Brain microvascular endothelial cell (primary cell): ENCODE measurements around the gene HCFC2.
"Not testable (repeated sequence)": the region's sequence is repeated elsewhere in the genome, so short reads cannot be mapped to it uniquely, and the experiment has no call there.

Source experiments
- DNase-seq: peaks from one replicate; pipeline ENCODE4 v3.0.0-alpha.2; 2020
- H3K27ac ChIP-seq: fragments of 250-450 bp; sonication (Bioruptor Pico); 2 replicates; pipeline ENCODE4 v1.5.1; 2020; ENCODE audit warnings: mild to moderate bottlenecking, moderate library complexity
- H3K27me3 ChIP-seq: fragments of 250-450 bp; sonication (Bioruptor Pico); replicated peaks from 2 replicates; pipeline ENCODE4 v1.5.1; 2020; ENCODE audit warnings: mild to moderate bottlenecking
- H3K36me3 ChIP-seq: fragments of 250-450 bp; sonication (Bioruptor Pico); replicated peaks from 2 replicates; pipeline ENCODE4 v1.5.1; 2020; ENCODE audit warnings: mild to moderate bottlenecking
- H3K4me3 ChIP-seq: 2 replicates; pipeline ENCODE4 v1.5.1; 2011; ENCODE audit warnings: low read depth, mild to moderate bottlenecking, control low read depth, low read length, moderate library complexity
- in situ Hi-C: cut with HindIII; loops from 2 replicates; pipeline ENCODE4 v1.10.0; 2017; ENCODE audit warnings: low sequenced_read_pairs, low pct_ligation_motif_present
- TF ChIP-seq, protein P1 (sequence below): IDR thresholded peaks from 2 replicates; pipeline ENCODE4 v1.5.1; 2011; ENCODE audit warnings: low read depth, mild to moderate bottlenecking, moderate library complexity, low read length, control low read depth, inconsistent platforms; ENCODE audit errors: missing control alignments

HCFC2 gene

DNA sequence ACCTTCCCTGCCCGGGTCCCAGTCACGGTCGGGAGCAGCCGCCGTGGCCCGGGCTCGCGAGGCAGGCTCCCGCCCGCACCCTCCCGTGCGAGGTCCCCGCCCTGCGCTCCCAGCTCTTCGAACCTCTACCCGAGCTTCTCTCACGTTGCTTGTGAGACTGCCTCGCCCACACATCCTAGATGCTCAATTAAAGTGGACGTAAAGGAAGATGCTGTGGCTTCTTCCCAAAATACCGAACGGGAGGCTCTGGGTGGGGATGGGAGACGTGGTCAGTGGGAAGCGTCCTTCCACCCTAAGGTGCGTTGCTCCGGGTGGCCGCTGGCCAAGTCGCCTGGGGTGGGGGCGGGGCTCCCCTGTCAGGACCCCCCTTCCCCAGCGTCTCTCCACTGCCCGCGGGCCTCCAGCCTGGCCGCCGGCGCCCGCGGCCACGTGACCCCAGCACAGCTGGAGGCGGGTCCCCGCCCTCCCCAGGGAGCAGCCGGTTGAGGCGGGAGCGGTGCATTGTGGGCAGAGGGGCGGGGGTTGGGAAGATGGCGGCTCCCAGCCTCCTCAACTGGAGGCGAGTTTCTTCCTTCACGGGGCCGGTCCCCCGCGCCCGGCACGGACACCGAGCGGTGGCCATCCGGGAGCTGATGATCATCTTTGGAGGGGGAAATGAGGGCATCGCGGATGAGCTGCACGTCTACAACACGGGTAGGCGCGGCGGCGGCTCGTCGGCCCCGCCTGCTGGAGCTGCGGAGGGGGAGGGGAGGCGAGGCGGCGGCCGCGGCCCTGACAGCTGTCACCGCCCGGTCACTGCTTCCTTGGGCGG is at the start of gene HCFC2:
Gene HCFC2 (plus strand): TSS at position 501 of the 811 bp plus-strand sequence. CDS start 30 bp downstream, at position 531.
- peak within 1 kb of the TSS; percentile 56 for H3K27ac ChIP-seq
- peaks cover 5% of the 10 kb centered on the region for H3K36me3 ChIP-seq
- peak; percentile 71 for DNase-seq
- peak within 1 kb of the TSS; percentile 89 for H3K4me3 ChIP-seq
- no peaks in the 10 kb centered on the region for H3K27me3 ChIP-seq
- in situ Hi-C loops: no loop called here
- TF ChIP-seq, protein P1, sequence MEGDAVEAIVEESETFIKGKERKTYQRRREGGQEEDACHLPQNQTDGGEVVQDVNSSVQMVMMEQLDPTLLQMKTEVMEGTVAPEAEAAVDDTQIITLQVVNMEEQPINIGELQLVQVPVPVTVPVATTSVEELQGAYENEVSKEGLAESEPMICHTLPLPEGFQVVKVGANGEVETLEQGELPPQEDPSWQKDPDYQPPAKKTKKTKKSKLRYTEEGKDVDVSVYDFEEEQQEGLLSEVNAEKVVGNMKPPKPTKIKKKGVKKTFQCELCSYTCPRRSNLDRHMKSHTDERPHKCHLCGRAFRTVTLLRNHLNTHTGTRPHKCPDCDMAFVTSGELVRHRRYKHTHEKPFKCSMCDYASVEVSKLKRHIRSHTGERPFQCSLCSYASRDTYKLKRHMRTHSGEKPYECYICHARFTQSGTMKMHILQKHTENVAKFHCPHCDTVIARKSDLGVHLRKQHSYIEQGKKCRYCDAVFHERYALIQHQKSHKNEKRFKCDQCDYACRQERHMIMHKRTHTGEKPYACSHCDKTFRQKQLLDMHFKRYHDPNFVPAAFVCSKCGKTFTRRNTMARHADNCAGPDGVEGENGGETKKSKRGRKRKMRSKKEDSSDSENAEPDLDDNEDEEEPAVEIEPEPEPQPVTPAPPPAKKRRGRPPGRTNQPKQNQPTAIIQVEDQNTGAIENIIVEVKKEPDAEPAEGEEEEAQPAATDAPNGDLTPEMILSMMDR: no peak

DNA sequence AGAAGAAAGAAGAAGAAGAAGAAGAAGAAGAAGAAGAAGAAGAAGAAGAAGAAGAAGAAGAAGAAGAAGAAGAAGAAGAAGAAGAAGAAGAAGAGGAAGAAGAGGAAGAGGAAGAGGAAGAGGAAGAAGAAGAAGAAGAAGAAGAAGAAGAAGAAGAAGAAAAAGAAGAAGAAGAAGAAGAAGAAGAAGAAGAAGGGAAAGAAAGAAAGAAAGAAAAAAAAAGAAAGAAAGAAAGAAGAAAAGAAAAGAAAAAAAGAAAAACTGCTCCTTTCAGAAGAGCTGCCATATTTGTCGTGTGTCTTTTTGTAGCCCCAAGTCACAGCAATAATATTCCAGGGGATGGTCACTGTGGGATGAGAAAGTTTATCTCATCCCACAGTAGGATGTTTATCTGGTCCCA is 42.5 kb upstream of the HCFC2 start:
- H3K27me3 ChIP-seq, H3K4me3 ChIP-seq, DNase-seq, in situ Hi-C loops, H3K36me3 ChIP-seq, H3K27ac ChIP-seq: not testable (repeated sequence)

DNA sequence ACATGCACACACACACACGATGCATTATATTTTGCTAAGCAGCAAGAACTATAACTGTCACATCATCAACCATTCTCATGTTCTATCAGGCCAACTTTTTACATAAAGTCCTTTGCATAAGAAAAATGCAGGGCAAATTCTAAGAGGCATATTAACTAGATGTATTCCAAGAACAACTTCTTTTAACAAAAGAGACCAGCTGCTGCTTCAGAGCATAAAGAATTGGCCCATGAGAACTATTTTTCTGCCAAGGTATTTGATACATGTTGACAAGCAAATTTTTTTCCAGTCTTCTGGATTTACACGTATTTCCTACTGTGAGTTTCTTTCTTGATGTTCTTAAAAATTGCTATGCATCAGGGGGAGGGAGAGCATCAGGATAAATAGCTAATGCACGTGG is 41.5 kb upstream of the HCFC2 start:
- in situ Hi-C loops: no loop called here
- H3K36me3 ChIP-seq: no peaks in the 10 kb centered on the region
- DNase-seq: no peak

DNA sequence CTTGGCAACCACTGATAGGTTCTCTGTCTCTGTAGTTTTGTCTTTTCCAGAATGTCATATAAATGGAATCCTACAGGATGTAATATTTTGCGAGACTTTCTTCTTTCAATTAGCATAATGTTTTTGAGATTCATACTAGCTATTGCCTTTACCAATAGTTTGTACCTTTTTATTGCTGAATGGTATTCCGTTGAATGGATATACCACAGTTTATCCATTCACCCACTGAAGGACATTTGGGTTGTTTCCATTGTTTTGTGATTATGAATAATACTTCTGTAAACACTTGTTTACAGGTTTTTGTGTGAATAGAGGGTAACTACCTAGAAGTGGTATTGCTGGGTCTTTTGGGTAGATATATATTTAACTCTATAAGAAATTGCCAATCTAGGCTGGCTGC is 40.6 kb upstream of the HCFC2 start:
- TF ChIP-seq, protein P1: no peak
- in situ Hi-C loops: no loop called here
- no peaks in the 10 kb centered on the region for H3K27me3 ChIP-seq
- no peak overlapping the region for H3K4me3 ChIP-seq
- no peak overlapping the region for H3K27ac ChIP-seq
- no peaks in the 10 kb centered on the region for H3K36me3 ChIP-seq
- DNase-seq: no peak

More for the DNA sequence above, 41.5 kb upstream of the HCFC2 start:
- no peaks in the 10 kb centered on the region for H3K27me3 ChIP-seq
- no peak overlapping the region for H3K4me3 ChIP-seq
- TF ChIP-seq, protein P1: no peak
- H3K27ac ChIP-seq: no peak overlapping the region

DNA sequence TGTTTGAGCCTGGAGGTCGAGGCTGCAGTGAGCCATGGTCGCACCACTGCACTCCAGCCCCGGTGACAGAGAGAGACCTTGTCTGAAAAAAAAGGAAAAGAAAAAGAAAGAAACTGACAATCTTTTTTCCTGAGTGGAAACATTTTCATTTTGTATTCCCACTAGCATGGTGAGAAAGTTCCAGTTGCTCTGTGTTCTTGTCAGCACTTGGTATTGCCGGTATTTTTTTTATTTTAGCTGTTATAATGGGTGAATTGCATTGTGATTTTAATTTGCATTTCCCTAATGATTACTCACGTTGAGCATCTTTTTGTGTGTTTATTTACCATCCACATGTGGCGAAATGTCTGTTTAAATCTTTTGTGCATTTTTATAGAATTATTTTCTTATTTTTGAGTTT is 40.0 kb upstream of the HCFC2 start:
- TF ChIP-seq, protein P1: no peak
- DNase-seq: no peak
- Histone ChIP-seq H3K4me3 (no peak overlapping the region), H3K27ac (no peak overlapping the region), H3K36me3 (no peaks in the 10 kb centered on the region), H3K27me3 (no peaks in the 10 kb centered on the region)
- in situ Hi-C loops: no loop called here

DNA sequence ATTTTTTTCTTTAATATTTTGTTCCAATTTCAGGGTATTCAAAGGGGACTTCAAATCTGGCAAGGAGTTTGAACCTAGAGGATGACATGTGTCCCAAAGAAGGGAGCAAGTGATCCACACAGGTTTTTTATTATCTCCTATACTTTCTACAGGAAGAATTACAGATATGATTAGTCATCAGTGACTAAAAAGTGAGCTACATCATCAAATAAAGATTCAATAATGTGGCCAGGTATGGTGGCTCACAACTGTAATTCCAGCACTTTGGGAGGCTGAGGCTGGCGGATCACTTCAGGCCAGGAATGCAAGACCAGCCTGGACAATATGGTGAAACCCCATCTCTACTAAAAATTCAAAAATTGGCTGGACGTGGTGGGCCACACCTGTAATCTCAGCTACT is 38.6 kb upstream of the HCFC2 start:
- H3K27ac ChIP-seq: no peak overlapping the region
- no peak overlapping the region for H3K4me3 ChIP-seq
- DNase-seq: no peak
- TF ChIP-seq, protein P1: no peak
- in situ Hi-C loops: no loop called here
- no peaks in the 10 kb centered on the region for H3K27me3 ChIP-seq
- H3K36me3 ChIP-seq: no peaks in the 10 kb centered on the region
